OCI-LY3 (cell line): ENCODE data around the gene PTPRD.

Experiments
- H2AFZ ChIP-seq: fragments of 200-600, 300-600 bp; shearing (Covaris generic); 2 replicates; pipeline ENCODE4 v1.6.0; 2014; ENCODE audit warnings: antibody characterized with exemption, low read depth, low read length
- H3K27ac ChIP-seq: fragments of 200-600, 300-600 bp; sonication (generic); 2 replicates; pipeline ENCODE4 v1.5.1; 2014; ENCODE audit warnings: mild to moderate bottlenecking, low read length, moderate library complexity, mixed read lengths
- H3K27me3 ChIP-seq: fragments of 200-600, 300-600 bp; sonication (generic); 2 replicates; pipeline ENCODE4 v1.6.1; 2014; ENCODE audit warnings: low read depth, low read length, mixed read lengths
- H3K36me3 ChIP-seq: fragments of 200-600, 300-600 bp; sonication (generic); replicated peaks from 2 replicates; pipeline ENCODE3; 2014; ENCODE audit warnings: low read depth, low read length, mixed read lengths
- H3K4me1 ChIP-seq: fragments of 300-600, 200-600 bp; sonication (generic); 2 replicates; pipeline ENCODE4 v1.6.1; 2014; ENCODE audit warnings: low read length, mixed read lengths
- H3K4me2 ChIP-seq: fragments of 200-600, 300-600 bp; sonication (generic); 2 replicates; pipeline ENCODE4 v1.6.1; 2014; ENCODE audit warnings: low read length, mixed read lengths
- H3K4me3 ChIP-seq: fragments of 300-600, 200-600 bp; sonication (generic); 2 replicates; pipeline ENCODE4 v1.5.1; 2014; ENCODE audit warnings: antibody characterized with exemption, mild to moderate bottlenecking, low read length, moderate library complexity
- H3K79me2 ChIP-seq: fragments of 300-600, 200-600 bp; shearing (Covaris generic); 2 replicates; pipeline ENCODE4 v1.6.1; 2014; ENCODE audit warnings: mild to moderate bottlenecking, low read length, mixed read lengths
- H3K9ac ChIP-seq: fragments of 300-600, 200-600 bp; shearing (Covaris generic); 2 replicates; pipeline ENCODE4 v1.6.0; 2014; ENCODE audit warnings: mild to moderate bottlenecking, low read length, moderate library complexity
- H3K9me3 ChIP-seq: fragments of 200-600, 300-600 bp; shearing (Covaris generic); 2 replicates; pipeline ENCODE4 v1.6.1; 2014; ENCODE audit warnings: low read length, mixed read lengths; ENCODE audit not compliant: insufficient read depth
- H4K20me1 ChIP-seq: fragments of 200-600, 300-600 bp; sonication (generic); 2 replicates; pipeline ENCODE4 v1.6.1; 2016; ENCODE audit warnings: low read length, mixed read lengths; ENCODE audit not compliant: insufficient read depth
- EZH2phosphoT487 ChIP-seq: fragments of 200-600 bp; shearing (Covaris generic); IDR thresholded peaks from 2 replicates; pipeline ENCODE4 v1.6.1; 2018; ENCODE audit warnings: antibody characterized with exemption, mixed run types, low read depth
- TF ChIP-seq, protein P1 (sequence below): fragments of 200-600, 300-600 bp; sonication (generic); IDR thresholded peaks from 2 replicates; pipeline ENCODE4 v1.5.1; 2014; ENCODE audit warnings: antibody characterized with exemption, low read length, low read depth

The PTPRD gene

DNA sequence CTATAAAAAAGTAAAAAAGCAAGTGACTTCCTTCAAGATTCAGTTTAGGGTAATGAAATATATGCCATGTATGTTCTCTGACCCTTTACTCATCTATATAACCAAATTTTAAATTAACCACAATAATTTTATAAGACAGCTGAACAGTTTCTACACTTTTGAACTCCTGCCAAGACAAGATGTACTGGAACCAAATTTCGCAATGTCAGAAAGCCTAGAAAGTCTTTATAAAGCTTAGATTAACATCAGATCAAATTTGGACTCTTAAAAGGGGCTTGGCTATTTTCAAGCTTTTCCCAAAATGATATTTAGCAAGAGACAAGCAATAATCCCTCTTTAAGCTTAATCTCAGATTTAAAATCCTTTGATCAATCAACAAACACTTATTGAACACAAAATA lies 362.6 kb downstream of the PTPRD start:
- Histone ChIP-seq H3K9ac (no peak overlapping the region), H3K36me3 (no peaks in the 10 kb centered on the region), H3K9me3 (no peaks in the 10 kb centered on the region), H2AFZ (no peak overlapping the region), H3K4me2 (no peak overlapping the region), H3K4me1 (no peaks in the 10 kb centered on the region), H3K27ac (no peak overlapping the region), H3K27me3 (no peaks in the 10 kb centered on the region), H3K4me3 (no peak overlapping the region), H3K79me2 (no peaks in the 10 kb centered on the region), H4K20me1 (no peaks in the 10 kb centered on the region)
- TF ChIP-seq, protein P1, sequence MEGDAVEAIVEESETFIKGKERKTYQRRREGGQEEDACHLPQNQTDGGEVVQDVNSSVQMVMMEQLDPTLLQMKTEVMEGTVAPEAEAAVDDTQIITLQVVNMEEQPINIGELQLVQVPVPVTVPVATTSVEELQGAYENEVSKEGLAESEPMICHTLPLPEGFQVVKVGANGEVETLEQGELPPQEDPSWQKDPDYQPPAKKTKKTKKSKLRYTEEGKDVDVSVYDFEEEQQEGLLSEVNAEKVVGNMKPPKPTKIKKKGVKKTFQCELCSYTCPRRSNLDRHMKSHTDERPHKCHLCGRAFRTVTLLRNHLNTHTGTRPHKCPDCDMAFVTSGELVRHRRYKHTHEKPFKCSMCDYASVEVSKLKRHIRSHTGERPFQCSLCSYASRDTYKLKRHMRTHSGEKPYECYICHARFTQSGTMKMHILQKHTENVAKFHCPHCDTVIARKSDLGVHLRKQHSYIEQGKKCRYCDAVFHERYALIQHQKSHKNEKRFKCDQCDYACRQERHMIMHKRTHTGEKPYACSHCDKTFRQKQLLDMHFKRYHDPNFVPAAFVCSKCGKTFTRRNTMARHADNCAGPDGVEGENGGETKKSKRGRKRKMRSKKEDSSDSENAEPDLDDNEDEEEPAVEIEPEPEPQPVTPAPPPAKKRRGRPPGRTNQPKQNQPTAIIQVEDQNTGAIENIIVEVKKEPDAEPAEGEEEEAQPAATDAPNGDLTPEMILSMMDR, result no peak
- TF ChIP-seq EZH2phosphoT487, result no peak

DNA sequence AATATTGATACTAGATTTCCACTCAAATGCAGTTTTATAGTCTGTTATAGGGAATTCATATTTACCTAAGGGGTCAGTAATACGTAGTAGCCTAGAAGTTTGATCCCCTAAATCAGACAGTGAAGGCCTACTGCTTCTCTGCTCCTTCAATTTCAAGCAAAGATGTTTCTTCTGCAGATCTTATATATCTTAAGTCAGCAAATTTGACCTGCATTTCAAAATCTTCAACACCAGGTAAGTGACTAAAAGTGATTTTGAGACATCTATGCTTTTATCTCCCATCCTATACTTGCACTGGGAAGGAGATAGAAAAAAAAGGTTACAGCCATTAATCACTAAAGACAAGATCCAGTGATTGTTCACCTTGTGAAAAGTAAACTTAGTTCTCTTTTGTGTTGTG lies 363.9 kb downstream of the PTPRD start:
- Histone ChIP-seq H3K36me3 (no peaks in the 10 kb centered on the region), H3K9ac (no peak overlapping the region), H3K9me3 (no peaks in the 10 kb centered on the region), H3K27ac (no peak overlapping the region), H3K79me2 (no peaks in the 10 kb centered on the region), H3K4me3 (no peak overlapping the region), H3K27me3 (no peaks in the 10 kb centered on the region), H3K4me2 (no peak overlapping the region), H4K20me1 (no peaks in the 10 kb centered on the region), H3K4me1 (no peaks in the 10 kb centered on the region), H2AFZ (no peak overlapping the region)
- TF ChIP-seq, protein P1, result no peak
- no peak for TF ChIP-seq EZH2phosphoT487

GRCh38 chr9:10242255-10242654 lies 370.5 kb downstream of the PTPRD start:
- Histone ChIP-seq H3K4me3 (no peak overlapping the region), H3K36me3 (no peaks in the 10 kb centered on the region), H3K4me1 (no peaks in the 10 kb centered on the region), H3K27ac (no peak overlapping the region), H3K9me3 (no peaks in the 10 kb centered on the region), H3K27me3 (no peaks in the 10 kb centered on the region), H3K79me2 (no peaks in the 10 kb centered on the region), H3K9ac (no peak overlapping the region), H2AFZ (no peak overlapping the region), H4K20me1 (no peaks in the 10 kb centered on the region), H3K4me2 (no peak overlapping the region)
- TF ChIP-seq, protein P1, result no peak
- no peak for TF ChIP-seq EZH2phosphoT487

DNA sequence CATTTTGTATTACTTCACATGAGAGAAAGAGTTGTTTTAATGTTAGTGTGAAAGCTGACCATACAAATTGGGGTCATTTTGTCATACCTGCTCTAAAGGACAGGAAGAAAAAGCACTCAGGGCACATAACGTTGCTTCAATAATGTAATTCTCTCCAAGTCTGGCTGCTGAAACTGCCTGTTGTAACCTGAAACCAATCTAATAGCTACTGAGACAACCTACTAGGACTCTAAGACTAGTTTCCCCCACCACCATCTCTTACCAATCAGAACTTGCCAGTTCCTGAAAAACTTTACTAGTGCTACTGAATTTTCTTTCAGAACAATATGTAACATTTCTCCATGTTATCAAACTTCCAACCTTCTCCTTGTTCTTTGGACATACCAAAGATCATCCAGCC lies 374.7 kb downstream of the PTPRD start:
- Histone ChIP-seq H3K79me2 (no peaks in the 10 kb centered on the region), H3K9me3 (no peaks in the 10 kb centered on the region), H3K9ac (no peak overlapping the region), H4K20me1 (no peaks in the 10 kb centered on the region), H3K27ac (no peak overlapping the region), H2AFZ (no peak overlapping the region), H3K27me3 (no peaks in the 10 kb centered on the region), H3K4me2 (no peak overlapping the region), H3K36me3 (no peaks in the 10 kb centered on the region), H3K4me1 (no peaks in the 10 kb centered on the region), H3K4me3 (no peak overlapping the region)
- TF ChIP-seq EZH2phosphoT487, result no peak
- TF ChIP-seq, protein P1, result no peak
